K562 (cell line): ENCODE measurements around the gene ZBTB8B. TPM values are rescaled to one million over a fixed set of nuclear protein-coding genes. Genes with fewer than 3 reads are reported as not detected.
A peak's percentile ranks its signal among the peaks of the same experiment; 100 is the strongest.

Source experiments
- CEBPB ChIP-seq: fragments of 450-650 bp; IDR thresholded peaks from 2 replicates; pipeline ENCODE4 v1.6.1; 2016; ENCODE audit warnings: missing genetic modification characterization, missing compliant biosample characterization
- E2F8 ChIP-seq: fragments of 450-650 bp; IDR thresholded peaks from 2 replicates; pipeline ENCODE4 v1.7.1; 2018; ENCODE audit warnings: mild to moderate bottlenecking, low read depth; ENCODE audit not compliant: partially characterized antibody
- E4F1 ChIP-seq: fragments of 250-450 bp; sonication (Bioruptor Pico); IDR thresholded peaks from 2 replicates; pipeline ENCODE4 v1.5.0; 2021; ENCODE audit warnings: mild to moderate bottlenecking, borderline replicate concordance
- FOXP1 ChIP-seq: sonication (generic); formaldehyde crosslinking; IDR thresholded peaks from 2 replicates; pipeline ENCODE4 v1.8.0; 2022; ENCODE audit warnings: mild to moderate bottlenecking, missing genetic modification reagents
- MTA3 ChIP-seq: fragments of 450-650 bp; formaldehyde crosslinking; IDR thresholded peaks from 2 replicates; pipeline ENCODE4 v1.6.1; 2017; ENCODE audit warnings: mild to moderate bottlenecking, borderline replicate concordance
- SETDB1 ChIP-seq: IDR thresholded peaks from one replicate; pipeline ENCODE4 v1.6.1; 2012; ENCODE audit warnings: low read length, control low read depth, inconsistent platforms
- TFAP4 ChIP-seq: sonication (generic); formaldehyde crosslinking; IDR thresholded peaks from 2 replicates; pipeline ENCODE4 v1.8.0; 2022; ENCODE audit warnings: missing genetic modification reagents, mild to moderate bottlenecking, moderate library complexity, borderline replicate concordance
- ZNF592 ChIP-seq: fragments of 450-650 bp; IDR thresholded peaks from 2 replicates; pipeline ENCODE4 v1.6.1; 2017; ENCODE audit warnings: antibody characterized with exemption, mild to moderate bottlenecking
- polyA plus RNA-seq, 8 experiments: library from polyadenylated mRNA; depleted of rRNA in 4 of 8; stranded (reverse) in 5 of 8; unstranded in 3 of 8; fragments of >200 nt; fragmentation: Nextera tagmentation in 2 of 8; fragmentation: Illumina TruSeq in 1 of 8; extraction: Ambion mirVana in 2 of 8; extraction: Trizol in 1 of 8; gene quantifications; 2 replicates each; pipeline versions ENCODE4 v1.2.1 to v1.2.3, GENCODE V29; 2011 to 2014; ENCODE audit warnings: inconsistent platforms in 1 of 8, missing spikeins in 1 of 8
- total RNA-seq, 7 experiments: library from RNA; depleted of rRNA in 6 of 7; stranded (reverse); fragments of >200 nt in 6 of 7; fragmentation: Illumina TruSeq in 2 of 7; extraction: Trizol in 2 of 7; gene quantifications; 2 replicates each; pipeline versions ENCODE4 v1.2.1 to v1.2.3, GENCODE V29; 2011 to 2021; ENCODE audit warnings: low replicate concordance in 1 of 7
- TF ChIP-seq, protein P1 (sequence below): fragments of 450-650 bp; IDR thresholded peaks from 2 replicates; pipeline ENCODE4 v1.6.1; 2018; ENCODE audit not compliant: partially characterized antibody

The ZBTB8B gene
- total and polyA plus RNA-seq, 9 of the 15 experiments (the other 6 are each of a cell fraction or from before 2014, with no cell fraction given): not detected

DNA sequence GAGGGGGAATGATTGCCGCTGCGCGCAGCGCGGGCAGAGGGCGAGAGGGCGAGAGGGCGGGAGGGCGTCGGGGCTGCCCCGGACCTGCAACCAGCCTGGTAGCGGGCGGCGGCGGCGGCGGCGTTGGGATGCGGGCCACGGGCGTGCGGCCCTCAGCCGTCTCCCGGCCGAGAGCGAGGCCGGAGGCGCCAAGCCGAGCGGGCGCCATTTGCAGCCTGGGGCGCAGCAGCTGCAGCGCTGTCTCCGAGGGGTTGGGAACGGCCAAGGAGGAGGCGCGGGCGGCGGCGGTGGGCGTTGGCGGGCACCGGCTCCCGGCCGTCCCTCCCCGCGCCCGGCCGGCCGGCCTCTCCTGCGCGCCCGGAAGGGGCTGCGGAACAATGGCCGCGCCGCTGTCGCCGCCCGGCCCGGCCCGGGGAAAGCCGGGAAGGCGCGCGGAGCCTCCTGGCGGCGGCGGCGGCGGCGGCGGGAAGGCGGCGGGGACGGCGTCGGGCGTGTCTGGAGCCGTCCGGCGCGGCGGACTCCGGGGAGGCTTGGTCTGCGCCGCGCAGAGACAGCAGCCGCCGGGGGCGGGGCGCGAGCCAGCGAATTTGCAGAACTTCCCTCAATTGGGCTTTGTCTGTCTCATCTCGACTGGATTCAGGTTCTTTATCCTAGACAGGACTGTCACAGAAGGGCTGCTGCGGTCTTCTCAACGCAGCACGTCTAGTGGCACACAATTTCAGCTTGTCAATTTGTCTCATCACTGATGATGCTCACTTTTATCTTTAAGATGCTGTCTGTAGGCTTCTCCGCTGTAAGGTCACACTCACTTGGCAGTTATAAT lies 35.7 kb downstream of the ZBTB8B start (continued):
- TF ChIP-seq ZNF592 (peak; percentile 77; the same call in 1 of the 2 replicates), MTA3 (peak; percentile 61), FOXP1 (CRISPR knock-in tag) (peak; percentile 34; the same call in 1 of the 2 replicates), CEBPB (tag) (no peak), TFAP4 (CRISPR knock-in tag) (0 out of 2 replicates have a peak, but pooled peaks have one; percentile 16), SETDB1 (no peak), E2F8 (no peak), E4F1 (CRISPR knock-in tag) (no peak)
- TF ChIP-seq, protein P1, sequence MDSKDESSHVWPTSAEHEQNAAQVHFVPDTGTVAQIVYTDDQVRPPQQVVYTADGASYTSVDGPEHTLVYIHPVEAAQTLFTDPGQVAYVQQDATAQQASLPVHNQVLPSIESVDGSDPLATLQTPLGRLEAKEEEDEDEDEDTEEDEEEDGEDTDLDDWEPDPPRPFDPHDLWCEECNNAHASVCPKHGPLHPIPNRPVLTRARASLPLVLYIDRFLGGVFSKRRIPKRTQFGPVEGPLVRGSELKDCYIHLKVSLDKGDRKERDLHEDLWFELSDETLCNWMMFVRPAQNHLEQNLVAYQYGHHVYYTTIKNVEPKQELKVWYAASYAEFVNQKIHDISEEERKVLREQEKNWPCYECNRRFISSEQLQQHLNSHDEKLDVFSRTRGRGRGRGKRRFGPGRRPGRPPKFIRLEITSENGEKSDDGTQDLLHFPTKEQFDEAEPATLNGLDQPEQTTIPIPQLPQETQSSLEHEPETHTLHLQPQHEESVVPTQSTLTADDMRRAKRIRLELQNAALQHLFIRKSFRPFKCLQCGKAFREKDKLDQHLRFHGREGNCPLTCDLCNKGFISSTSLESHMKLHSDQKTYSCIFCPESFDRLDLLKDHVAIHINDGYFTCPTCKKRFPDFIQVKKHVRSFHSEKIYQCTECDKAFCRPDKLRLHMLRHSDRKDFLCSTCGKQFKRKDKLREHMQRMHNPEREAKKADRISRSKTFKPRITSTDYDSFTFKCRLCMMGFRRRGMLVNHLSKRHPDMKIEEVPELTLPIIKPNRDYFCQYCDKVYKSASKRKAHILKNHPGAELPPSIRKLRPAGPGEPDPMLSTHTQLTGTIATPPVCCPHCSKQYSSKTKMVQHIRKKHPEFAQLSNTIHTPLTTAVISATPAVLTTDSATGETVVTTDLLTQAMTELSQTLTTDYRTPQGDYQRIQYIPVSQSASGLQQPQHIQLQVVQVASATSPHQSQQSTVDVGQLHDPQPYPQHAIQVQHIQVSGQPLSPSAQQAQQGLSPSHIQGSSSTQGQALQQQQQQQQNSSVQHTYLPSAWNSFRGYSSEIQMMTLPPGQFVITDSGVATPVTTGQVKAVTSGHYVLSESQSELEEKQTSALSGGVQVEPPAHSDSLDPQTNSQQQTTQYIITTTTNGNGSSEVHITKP: no peak
